ENCODE data around the gene IL15RA.

DNA sequence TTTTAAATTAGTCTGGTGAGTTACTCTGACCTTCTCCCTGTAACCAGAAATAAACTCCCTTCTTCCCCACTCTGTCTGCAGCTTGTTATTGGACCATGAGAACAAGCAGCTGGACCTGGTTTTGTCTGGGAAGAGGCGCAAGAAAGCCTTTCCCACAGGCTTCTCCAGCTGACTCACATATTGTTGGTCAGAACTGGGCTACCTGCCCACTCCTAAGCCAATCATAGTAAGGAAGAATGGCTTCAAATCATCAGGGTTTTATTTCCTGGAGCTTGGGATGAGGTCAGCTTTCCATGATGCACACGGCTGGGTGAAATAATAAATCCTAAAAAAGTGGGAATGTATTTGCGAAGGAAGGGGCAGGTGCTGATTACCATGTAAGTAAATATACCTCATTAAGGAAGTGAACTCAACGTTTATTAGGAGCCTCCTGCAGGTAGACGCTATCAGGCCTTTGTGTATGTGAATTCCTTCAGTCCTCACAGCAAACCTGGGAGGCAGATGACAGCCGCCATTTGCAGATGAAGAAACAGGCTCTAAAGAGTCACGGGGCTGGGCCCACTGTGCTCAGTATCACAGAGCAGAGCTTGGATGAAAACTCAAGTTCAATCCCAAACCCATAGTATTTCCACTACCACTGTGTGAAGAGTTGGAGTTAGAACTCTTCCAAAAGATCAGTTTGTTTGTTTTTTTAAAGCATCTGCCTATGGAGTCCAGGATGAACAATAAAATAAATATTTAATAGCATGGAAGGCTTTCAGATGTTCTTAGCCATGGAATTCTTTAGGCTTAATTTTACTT lies 32.8 kb downstream of the IL15RA start:
- TF ChIP-seq, protein P1, sequence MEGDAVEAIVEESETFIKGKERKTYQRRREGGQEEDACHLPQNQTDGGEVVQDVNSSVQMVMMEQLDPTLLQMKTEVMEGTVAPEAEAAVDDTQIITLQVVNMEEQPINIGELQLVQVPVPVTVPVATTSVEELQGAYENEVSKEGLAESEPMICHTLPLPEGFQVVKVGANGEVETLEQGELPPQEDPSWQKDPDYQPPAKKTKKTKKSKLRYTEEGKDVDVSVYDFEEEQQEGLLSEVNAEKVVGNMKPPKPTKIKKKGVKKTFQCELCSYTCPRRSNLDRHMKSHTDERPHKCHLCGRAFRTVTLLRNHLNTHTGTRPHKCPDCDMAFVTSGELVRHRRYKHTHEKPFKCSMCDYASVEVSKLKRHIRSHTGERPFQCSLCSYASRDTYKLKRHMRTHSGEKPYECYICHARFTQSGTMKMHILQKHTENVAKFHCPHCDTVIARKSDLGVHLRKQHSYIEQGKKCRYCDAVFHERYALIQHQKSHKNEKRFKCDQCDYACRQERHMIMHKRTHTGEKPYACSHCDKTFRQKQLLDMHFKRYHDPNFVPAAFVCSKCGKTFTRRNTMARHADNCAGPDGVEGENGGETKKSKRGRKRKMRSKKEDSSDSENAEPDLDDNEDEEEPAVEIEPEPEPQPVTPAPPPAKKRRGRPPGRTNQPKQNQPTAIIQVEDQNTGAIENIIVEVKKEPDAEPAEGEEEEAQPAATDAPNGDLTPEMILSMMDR (conservative IDR thresholded peaks at IDR 0.05): no peak
- TF ChIP-seq EZH2 (IDR thresholded peaks at IDR 0.05; ENCODE audit: low read depth): no peak
